Neutrophil (primary cell): ENCODE measurements around the gene SNTB2.

Experiments used
- H3K27ac ChIP-seq: fragments of 200-600 bp; sonication (generic); 2 replicates; pipeline ENCODE4 v1.5.1; 2016; ENCODE audit warnings: mild to moderate bottlenecking, moderate library complexity
- H3K27me3 ChIP-seq: fragments of 200-600 bp; sonication (generic); 2 replicates; pipeline ENCODE4 v1.6.0; 2016; ENCODE audit warnings: mild to moderate bottlenecking
- H3K36me3 ChIP-seq: fragments of 200-600 bp; sonication (generic); 2 replicates; pipeline ENCODE4 v1.5.1; 2017
- H3K4me1 ChIP-seq, 2 experiments: fragments of 200-600 bp in 1 of 2; sonication (generic) in 1 of 2; 1 replicate in 1 of 2; 2 replicates in 1 of 2; pipeline versions ENCODE4 v1.5.1 to v1.6.1; 2013 to 2016; ENCODE audit warnings: low read depth in 1 of 2, low read length in 1 of 2, mild to moderate bottlenecking in 1 of 2, moderate library complexity in 1 of 2; ENCODE audit not compliant: control insufficient read depth in 1 of 2, insufficient read depth in 1 of 2
- H3K4me3 ChIP-seq, 2 experiments: fragments of 200-600 bp in 1 of 2; sonication (generic) in 1 of 2; 1 replicate in 1 of 2; 2 replicates in 1 of 2; pipeline ENCODE4 v1.5.1; 2013 to 2016; ENCODE audit warnings: low read depth in 1 of 2, low read length in 1 of 2, mild to moderate bottlenecking in 1 of 2, moderate library complexity in 1 of 2
- H3K9me3 ChIP-seq: fragments of 200-600 bp; sonication (generic); 2 replicates; pipeline ENCODE4 v1.5.1; 2016
- TF ChIP-seq, protein P1 (sequence below): fragments of 200-600 bp; sonication (generic); IDR thresholded peaks from 2 replicates; pipeline ENCODE4 v1.5.1; 2016; ENCODE audit warnings: antibody characterized with exemption

The SNTB2 gene

DNA sequence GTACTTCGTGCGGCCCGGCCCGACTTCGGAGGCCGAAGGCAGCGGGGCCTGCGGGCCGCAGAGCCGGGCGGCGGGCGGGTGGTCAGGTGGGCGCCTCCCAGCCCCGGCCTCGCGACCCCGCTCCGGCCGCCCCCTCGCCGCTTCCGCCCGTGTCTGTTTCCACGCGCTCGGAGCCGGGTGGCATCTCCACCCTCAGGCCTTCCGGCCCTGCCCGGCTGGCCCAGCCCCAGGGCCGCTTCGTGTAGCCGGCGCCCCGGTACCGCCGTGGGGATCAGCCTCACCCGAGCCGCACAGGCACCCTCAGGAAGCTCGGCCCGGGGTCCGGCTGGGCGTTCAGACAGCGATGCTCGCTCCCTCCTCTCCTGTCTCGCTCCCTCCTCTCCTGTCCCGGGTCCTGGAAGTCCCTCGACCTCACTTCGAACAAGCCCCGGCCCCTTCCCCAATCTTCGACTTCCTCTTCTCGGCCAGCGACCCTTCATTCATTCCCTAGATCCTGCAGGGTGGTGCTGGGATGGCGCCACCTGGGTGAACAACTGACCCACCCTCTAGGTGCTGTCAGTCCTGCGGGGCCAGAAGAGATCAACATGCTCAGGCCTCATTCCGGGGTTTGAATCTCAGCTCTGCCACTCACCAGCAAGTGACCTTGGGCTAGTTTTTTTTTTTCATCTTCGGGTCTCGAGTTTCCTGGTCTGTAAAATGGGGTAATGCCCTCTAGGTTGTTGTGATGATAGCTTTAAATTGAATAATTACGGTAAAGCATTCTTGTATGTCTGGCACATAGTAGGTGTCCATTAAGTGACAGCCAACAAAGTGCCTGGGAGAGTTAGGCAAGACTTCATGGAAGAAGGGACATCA, 124.8 kb downstream of the SNTB2 start:
- Histone ChIP-seq H3K27me3 (no peaks in the 10 kb centered on the region), H3K27ac (peak overlapping the region; percentile 88), H3K4me3 (peak overlapping the region; percentile 62 to 71), H3K9me3 (no peaks in the 10 kb centered on the region), H3K36me3 (peaks cover 27% of the 10 kb centered on the region), H3K4me1 (peaks cover 14 to 17% of the 10 kb centered on the region in 2 experiments)
- TF ChIP-seq, protein P1, sequence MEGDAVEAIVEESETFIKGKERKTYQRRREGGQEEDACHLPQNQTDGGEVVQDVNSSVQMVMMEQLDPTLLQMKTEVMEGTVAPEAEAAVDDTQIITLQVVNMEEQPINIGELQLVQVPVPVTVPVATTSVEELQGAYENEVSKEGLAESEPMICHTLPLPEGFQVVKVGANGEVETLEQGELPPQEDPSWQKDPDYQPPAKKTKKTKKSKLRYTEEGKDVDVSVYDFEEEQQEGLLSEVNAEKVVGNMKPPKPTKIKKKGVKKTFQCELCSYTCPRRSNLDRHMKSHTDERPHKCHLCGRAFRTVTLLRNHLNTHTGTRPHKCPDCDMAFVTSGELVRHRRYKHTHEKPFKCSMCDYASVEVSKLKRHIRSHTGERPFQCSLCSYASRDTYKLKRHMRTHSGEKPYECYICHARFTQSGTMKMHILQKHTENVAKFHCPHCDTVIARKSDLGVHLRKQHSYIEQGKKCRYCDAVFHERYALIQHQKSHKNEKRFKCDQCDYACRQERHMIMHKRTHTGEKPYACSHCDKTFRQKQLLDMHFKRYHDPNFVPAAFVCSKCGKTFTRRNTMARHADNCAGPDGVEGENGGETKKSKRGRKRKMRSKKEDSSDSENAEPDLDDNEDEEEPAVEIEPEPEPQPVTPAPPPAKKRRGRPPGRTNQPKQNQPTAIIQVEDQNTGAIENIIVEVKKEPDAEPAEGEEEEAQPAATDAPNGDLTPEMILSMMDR: no peak

GRCh38 chr16:69313469-69313868, 126.5 kb downstream of the SNTB2 start:
- Histone ChIP-seq H3K4me1 (peaks cover 14 to 17% of the 10 kb centered on the region in 2 experiments), H3K27ac (no peak overlapping the region), H3K4me3 (no peak overlapping the region), H3K36me3 (peaks cover 42% of the 10 kb centered on the region), H3K27me3 (no peaks in the 10 kb centered on the region), H3K9me3 (no peaks in the 10 kb centered on the region)
- TF ChIP-seq, protein P1: no peak

- H3K27ac ChIP-seq: no peak overlapping the region
- H3K27me3 ChIP-seq: no peaks in the 10 kb centered on the region
- TF ChIP-seq, protein P1: no peak
- H3K4me1 ChIP-seq: peaks cover 14 to 17% of the 10 kb centered on the region in 2 experiments
- H3K36me3 ChIP-seq: peaks cover 53% of the 10 kb centered on the region
- H3K9me3 ChIP-seq: no peaks in the 10 kb centered on the region
- H3K4me3 ChIP-seq: no peak overlapping the region
Observed at GRCh38 chr16:69314534-69314933, 127.6 kb downstream of the SNTB2 start.

DNA sequence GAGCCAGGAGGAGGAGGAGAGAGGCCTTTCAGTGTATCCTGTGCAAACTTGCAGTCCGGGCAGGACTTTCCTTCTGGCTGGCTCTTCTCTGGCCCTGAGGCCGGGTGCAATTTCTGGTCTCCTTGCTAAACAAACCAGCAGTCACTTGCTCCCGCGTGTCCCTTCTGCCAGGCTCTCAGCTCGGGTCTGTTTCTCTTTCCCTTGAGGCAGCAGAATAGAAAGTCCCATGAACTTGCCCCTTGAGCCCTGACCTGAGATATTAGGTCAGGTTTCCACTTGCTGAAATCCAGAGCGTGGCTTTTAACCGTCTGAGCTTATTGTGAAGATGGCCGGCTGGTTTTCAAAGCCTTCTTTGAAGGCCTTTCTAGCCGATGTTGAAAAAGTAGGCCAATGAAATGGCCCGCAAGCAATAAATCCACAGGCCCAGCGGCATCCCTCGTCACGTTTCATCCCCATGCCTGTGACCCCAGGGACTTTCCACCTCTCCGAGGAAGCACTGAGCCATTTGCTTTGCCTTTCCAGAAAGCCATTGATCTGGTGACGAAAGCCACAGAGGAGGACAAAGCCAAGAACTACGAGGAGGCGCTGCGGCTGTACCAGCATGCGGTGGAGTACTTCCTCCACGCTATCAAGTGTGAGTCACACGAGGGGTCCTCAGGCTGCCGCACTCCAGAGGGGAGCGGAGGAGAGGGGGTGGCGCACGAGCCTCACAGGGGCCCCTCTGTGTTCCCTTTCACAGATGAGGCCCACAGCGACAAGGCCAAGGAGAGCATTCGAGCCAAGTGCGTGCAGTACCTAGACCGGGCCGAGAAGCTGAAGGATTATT, 128.7 kb downstream of the SNTB2 start:
- peaks cover 65% of the 10 kb centered on the region for H3K36me3 ChIP-seq
- H3K9me3 ChIP-seq: no peaks in the 10 kb centered on the region
- H3K27ac ChIP-seq: no peak overlapping the region
- no peaks in the 10 kb centered on the region for H3K27me3 ChIP-seq
- H3K4me3 ChIP-seq: no peak overlapping the region
- peaks cover 9 to 12% of the 10 kb centered on the region in 2 experiments for H3K4me1 ChIP-seq
- TF ChIP-seq, protein P1: no peak

- no peaks in the 10 kb centered on the region for H3K27me3 ChIP-seq
- no peak overlapping the region for H3K27ac ChIP-seq
- peaks cover 8 to 10% of the 10 kb centered on the region in 2 experiments for H3K4me1 ChIP-seq
- no peaks in the 10 kb centered on the region for H3K9me3 ChIP-seq
- TF ChIP-seq, protein P1: no peak
- H3K4me3 ChIP-seq: no peak overlapping the region
- H3K36me3 ChIP-seq: peaks cover 74% of the 10 kb centered on the region
Observed at GRCh38 chr16:69316595-69317034, 129.7 kb downstream of the SNTB2 start.
